ENCODE data around the gene TBC1D21.
"Not testable (repeated sequence)": the region's sequence is repeated elsewhere in the genome, so short reads cannot be mapped to it uniquely, and the experiment has no call there.

Gene TBC1D21

DNA sequence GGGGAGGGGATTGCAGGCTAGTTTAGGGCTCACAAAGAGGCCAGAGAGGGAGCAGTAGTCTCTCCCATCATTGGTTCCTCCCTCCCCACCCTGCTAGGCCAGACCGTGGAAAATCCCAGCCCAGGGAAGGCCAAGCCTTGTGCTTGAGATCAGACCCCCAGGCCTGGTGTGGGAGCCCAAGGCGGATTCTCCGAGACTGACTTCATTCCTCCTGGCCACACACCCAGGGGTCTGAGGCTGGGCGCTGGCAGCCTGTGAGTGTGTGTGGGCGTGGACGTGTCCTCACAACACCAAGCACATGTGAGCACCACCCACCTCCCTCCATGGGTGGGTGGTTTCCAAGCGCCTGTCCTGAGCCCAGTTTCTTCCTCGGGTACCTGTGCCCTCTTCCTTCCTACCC is 57.0 kb downstream of the TBC1D21 start:
- DNase-seq (ENCODE audit: low spot score), result no peak

DNA sequence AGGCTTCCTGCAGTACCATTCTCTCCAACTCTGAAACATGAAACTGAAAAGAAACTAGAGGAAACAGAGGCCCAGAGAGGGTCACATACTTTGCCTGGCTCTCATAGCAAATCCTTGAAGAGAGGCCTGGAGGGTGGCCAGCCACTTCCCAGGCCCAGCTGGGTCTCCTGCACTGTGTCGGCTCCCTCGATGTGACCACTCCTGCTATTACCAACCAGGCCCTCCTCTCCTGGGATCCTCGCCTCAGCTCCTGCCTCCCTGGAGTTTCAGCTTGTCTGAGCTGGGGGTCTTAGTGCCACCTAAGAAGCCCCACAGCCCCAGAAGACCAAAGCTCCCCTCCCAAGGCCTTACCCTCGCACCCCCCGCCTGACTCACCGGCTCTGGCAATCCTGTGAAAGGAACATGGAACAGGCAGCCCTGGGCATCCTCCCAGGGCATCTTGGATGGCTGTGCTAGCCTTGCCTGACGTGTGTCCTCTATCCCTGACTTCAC is 57.5 kb downstream of the TBC1D21 start:
- no peak for DNase-seq (ENCODE audit: low spot score)

DNA sequence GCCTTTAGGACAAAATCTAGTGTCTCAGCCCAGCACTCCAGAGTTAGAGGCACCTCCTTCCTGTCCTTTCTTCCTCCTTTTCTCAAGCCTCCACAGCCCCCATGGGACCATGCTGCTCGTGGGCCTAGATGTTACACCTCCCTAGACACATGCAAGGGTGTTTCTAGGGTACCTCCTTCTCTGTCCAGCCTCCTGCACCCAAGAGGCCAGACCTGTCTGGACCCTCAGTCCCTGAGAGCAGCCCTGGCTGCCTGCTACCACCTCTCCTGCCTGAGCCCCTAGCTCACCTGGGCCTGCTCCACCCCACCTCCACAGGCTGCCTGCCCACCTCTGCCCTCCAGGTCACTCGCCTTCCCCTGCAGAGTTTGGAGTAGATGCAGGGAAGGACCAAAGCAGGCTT is 58.1 kb downstream of the TBC1D21 start:
- no peak for DNase-seq (ENCODE audit: low spot score)

DNA sequence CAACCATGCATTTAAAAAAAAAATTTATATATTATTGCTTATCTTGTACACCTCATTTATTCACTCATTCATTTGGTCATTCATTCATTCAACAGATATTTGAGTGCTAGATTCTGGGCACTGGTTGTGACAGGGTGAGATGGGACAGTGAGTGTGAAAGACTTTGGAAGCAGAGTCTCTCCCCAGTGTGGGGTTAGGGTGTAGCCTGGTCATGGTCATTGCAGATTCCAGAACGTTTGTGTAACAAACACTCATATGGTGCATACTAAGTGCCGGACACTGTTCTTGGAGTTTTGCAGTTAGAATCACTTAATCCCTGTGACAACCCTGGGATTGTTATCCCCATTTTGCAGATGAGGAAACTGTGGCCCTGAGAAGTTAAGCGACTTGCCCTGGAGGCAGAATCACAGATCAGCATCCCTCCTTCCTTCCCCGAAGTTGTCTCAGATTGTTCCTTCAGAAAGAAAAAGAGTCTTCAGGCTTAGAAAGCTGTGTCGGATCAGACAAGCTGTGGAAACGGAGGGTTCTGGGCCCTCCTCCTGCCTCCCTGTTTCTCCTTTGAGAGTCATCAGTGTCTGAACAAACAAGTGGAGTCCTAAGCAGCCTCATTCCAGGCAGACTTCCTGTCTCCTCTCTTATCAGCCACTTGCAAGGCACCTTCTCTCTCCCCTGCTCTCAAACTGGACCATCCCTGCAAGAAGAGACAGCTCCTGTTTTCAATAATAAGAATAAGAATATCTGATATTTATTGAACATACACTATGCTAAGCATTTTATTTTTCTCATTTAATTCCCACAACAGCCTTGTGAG is 59.2 kb downstream of the TBC1D21 start:
- DNase-seq (ENCODE audit: low spot score), result no peak

DNA sequence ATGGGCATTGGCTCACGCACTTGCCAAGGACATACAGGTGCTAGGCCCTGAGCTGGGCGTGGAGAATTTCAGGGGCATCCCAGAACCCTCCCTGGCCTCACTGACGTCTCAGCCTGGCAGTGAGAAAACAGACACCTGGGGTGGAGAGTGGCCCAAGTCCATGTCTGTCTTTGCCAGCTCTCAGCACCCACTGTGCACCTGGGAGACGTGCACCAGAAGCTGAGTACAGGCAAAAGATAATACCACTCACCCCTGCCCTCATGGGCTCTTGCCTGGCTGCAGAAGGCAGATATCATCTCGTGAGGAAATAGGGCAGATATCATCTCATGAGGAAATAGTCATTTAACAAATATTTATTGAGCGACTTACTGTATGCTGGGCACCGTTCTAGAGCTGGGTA is 60.9 kb downstream of the TBC1D21 start:
- no peak for DNase-seq (ENCODE audit: low spot score)

DNA sequence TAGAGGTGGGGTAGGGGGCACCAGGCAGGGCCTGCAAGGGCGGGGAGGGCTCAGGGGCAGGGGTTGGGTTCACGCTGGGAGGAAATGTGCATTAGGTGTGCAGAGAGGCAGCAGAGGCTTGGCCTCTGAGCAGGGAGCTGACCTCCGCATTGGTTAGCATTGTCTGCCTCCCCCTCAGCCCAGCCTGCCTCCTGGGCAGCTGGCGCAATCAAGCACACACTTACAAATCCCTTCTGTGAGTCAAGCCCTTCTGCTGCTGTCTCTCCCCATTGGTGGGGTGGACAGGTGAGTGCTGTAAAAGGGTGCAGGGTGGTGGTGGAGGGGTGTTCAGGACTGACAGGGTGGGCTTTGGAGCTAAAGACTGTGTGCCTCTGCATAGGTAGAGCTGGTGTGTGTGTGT is 62.2 kb downstream of the TBC1D21 start:
- no peak for DNase-seq (ENCODE audit: low spot score)

DNA sequence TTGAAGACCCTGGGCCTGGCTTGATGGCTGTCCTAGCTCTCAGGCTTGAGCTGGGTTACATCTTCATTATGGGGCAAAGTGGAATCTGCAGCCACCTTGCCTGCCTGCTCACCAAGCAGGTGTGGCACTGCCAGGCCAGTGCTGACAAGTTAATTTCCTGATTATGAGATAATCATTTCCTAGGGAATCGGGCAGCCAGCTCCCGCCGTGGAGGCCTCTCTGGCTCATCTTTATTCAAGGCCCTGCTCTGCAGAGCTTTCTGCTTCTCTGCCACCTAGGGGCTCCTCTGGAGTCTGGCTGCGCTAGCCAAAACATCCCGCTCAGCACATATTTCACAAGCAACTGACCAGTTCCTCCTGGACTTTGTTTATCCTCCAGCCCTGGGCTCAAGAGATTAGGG is 62.8 kb downstream of the TBC1D21 start:
- DNase-seq (ENCODE audit: low spot score), result peak; percentile 27

DNA sequence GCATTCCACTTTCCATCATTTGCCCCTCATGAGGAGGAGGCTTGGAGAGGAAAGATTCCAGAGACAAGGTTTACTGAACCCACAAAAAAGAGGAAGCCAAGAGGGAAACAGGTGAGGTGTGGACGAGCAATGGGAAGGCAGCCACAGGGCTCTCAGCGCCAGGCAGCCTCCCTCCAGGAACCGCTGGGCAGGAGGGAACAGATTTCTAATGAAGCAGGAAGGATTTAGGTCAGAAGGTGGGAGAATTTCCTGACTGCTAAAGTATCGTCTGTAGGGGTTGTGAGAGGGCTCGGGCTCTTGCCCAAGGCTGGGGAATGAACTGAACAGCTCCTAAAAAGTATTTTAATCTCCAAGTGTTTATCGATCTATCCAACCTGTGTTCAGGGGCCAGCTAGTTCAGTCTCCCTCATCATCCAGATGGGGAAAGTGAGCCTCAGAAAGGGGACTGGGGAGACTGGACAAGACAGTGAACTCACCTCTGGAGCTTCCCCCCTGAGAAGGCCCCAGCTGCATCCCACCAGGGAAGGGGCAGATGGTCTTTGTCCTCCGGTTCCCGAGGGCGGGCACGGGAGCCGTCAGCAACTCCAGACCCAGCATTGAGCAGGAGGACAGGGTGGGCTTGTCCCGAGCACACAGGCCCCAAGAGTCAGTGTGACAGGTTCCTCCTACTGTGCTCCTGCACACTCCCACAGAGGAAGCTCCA is 63.4 kb downstream of the TBC1D21 start:
- no peak for DNase-seq (ENCODE audit: low spot score)

DNA sequence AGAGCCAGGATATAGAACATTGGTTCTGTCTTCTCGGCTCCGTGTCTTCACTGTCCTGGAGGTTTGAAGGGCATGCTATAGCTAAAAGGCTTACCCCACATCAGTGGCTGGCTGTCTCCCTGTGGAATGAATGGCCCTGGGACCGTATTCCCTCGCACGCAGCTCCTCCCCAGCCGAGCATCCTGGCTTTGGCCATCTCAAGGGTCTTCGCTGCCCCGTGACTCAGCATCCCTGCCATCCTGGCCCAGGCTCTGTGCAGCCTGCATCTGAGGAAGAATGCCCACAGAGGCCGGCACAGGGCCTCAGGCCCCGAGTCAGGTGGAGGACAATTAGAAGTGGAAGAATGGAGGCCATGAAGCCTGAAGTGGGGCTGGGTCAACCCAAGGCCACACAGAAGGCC is 63.9 kb downstream of the TBC1D21 start:
- no peak for DNase-seq (ENCODE audit: low spot score)

DNA sequence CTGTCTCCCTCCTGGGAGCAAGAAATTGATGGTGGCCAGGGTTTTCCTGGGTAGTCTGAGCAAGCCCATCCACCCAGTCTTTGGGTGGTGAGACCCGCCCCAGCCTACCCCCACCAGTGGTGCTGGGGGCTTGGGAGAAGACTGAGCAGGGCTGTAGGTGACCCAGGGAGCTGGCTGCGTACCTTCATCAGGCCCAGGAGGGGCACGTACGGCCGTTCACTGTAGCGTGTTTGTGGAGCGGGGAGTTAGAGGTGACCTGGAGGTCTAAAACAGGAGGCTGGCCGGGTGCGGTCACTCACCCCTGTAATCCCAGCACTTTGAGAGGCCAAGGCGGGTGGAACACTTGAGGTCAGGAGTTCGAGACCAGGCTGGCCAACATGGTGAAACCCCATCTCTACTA is 64.4 kb downstream of the TBC1D21 start:
- no peak for DNase-seq (ENCODE audit: low spot score)

DNA sequence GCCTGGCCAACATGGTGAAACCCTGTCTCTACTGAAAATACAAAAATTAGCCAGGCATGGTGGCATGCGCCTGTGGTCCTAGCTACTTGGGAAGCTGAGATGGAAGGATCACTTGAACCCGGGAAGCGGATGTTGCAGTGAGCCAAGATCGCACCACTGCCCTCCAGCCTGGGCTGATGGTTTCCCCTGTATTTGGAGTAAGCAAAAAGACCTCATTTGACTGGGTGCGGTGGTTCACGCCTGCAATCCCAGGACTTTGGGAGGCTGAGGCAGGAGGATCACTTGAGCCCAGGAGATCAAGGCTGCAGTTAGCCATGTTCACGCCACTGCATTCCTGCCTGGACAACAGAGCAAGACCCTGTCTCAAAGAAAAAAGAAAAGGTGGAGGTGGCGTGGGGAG is 65.2 kb downstream of the TBC1D21 start:
- not testable (repeated sequence) for DNase-seq (ENCODE audit: low spot score)

All from SW480 (cell line).